ENCODE results near the gene PROSER2.

PROSER2 gene

GRCh38 chr10:11841375-11841774, 18.2 kb downstream of the PROSER2 start:
- no peak for DNase-seq
- Mint-ChIP-seq H3K4me1 (peaks cover 13% of the 10 kb centered on the region), H3K9me3 (no peaks in the 10 kb centered on the region), H3K36me3 (ENCODE audit: low read depth) (no peaks in the 10 kb centered on the region), H3K27ac (no peak overlapping the region), H3K4me3 (no peak overlapping the region), H3K27me3 (ENCODE audit: low read depth, poor library complexity) (no peaks in the 10 kb centered on the region)
- TF ChIP-seq, protein P1, sequence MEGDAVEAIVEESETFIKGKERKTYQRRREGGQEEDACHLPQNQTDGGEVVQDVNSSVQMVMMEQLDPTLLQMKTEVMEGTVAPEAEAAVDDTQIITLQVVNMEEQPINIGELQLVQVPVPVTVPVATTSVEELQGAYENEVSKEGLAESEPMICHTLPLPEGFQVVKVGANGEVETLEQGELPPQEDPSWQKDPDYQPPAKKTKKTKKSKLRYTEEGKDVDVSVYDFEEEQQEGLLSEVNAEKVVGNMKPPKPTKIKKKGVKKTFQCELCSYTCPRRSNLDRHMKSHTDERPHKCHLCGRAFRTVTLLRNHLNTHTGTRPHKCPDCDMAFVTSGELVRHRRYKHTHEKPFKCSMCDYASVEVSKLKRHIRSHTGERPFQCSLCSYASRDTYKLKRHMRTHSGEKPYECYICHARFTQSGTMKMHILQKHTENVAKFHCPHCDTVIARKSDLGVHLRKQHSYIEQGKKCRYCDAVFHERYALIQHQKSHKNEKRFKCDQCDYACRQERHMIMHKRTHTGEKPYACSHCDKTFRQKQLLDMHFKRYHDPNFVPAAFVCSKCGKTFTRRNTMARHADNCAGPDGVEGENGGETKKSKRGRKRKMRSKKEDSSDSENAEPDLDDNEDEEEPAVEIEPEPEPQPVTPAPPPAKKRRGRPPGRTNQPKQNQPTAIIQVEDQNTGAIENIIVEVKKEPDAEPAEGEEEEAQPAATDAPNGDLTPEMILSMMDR (IDR thresholded peaks at IDR 0.05): no peak

GRCh38 chr10:11842411-11842810, 19.3 kb downstream of the PROSER2 start:
- Mint-ChIP-seq H3K27ac (no peak overlapping the region), H3K9me3 (no peaks in the 10 kb centered on the region), H3K27me3 (ENCODE audit: low read depth, poor library complexity) (peaks cover 3% of the 10 kb centered on the region), H3K36me3 (ENCODE audit: low read depth) (no peaks in the 10 kb centered on the region), H3K4me1 (peaks cover 16% of the 10 kb centered on the region), H3K4me3 (no peak overlapping the region)
- no peak for DNase-seq
- TF ChIP-seq, protein P1 (IDR thresholded peaks at IDR 0.05): no peak

DNA sequence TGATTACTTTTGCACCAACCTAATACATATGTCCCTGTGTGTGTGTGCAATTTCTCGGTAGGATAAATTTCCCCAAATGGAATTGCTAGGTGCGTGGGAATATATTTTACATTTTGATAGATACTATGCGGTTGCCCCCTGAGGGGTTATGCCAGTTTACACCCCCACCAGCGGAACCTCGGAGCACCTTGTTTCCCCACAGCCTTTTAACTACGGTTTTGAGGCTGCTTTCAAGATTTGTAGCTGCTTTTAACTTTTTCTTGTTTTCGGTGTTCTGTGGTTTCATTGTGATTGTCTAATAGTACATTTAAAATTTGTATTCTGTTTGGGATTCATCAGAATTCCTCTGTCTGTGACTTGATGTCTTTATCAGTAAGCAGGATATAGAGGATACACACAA, 22.0 kb downstream of the PROSER2 start:
- DNase-seq: no peak
- Mint-ChIP-seq H3K36me3 (ENCODE audit: low read depth) (no peaks in the 10 kb centered on the region), H3K27me3 (ENCODE audit: low read depth, poor library complexity) (peaks cover 4% of the 10 kb centered on the region), H3K4me1 (peaks cover 30% of the 10 kb centered on the region), H3K27ac (peak overlapping the region; percentile 43), H3K4me3 (no peak overlapping the region), H3K9me3 (no peaks in the 10 kb centered on the region)
- TF ChIP-seq, protein P1 (IDR thresholded peaks at IDR 0.05): no peak

GRCh38 chr10:11846542-11846941, 23.4 kb downstream of the PROSER2 start:
- no peak for DNase-seq

DNA sequence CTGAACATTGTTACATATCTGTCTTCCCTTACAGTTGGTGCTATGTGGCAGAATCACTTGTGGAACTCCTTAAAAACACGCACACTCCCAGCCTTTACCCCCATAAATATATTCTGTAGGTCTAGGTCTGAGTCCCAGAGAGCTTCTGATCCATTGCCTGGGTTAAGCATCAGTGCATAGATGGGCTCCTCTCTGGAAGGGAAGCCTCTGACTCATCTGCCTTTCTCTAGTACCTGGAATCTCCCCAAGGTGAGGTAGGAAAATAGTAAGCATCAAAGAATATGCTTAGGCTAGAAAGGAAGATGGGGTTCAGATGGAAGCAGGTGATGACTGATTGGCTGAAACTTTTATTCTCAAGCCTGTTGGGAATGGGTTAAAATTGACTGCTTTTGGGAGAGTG, 26.1 kb downstream of the PROSER2 start:
- TF ChIP-seq, protein P1 (IDR thresholded peaks at IDR 0.05): no peak
- Mint-ChIP-seq H3K27me3 (ENCODE audit: low read depth, poor library complexity) (peaks cover 4% of the 10 kb centered on the region), H3K36me3 (ENCODE audit: low read depth) (peaks cover 6% of the 10 kb centered on the region), H3K4me3 (no peak overlapping the region), H3K9me3 (no peaks in the 10 kb centered on the region), H3K27ac (no peak overlapping the region), H3K4me1 (peaks cover 26% of the 10 kb centered on the region)
- no peak for DNase-seq

More at GRCh38 chr10:11846542-11846941, 23.4 kb downstream of the PROSER2 start:
- H3K27me3 Mint-ChIP-seq (ENCODE audit: low read depth, poor library complexity): peaks cover 4% of the 10 kb centered on the region
- H3K36me3 Mint-ChIP-seq (ENCODE audit: low read depth): no peaks in the 10 kb centered on the region
- no peaks in the 10 kb centered on the region for H3K9me3 Mint-ChIP-seq
- H3K4me1 Mint-ChIP-seq: peaks cover 31% of the 10 kb centered on the region
- TF ChIP-seq, protein P1 (IDR thresholded peaks at IDR 0.05): no peak
- no peak overlapping the region for H3K4me3 Mint-ChIP-seq
- no peak overlapping the region for H3K27ac Mint-ChIP-seq

DNA sequence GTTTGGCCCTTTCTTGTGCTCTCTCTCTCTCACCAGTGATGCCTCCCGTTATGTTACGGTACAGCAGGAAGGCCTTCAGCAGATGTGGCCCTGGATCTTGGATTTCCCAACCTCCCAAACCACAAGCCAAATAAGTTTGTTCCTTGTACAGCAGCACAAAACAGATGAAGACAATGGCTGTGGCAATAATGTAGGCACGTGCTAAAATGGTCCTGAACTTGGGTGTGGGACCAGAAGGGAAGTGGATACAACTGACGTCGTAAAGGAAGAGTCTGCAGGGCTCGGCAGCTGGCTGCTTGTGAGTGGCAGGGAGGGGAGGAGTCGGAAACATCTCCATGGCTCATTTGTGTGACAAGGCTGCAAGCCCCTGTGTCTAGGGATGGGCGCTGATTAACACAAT, 26.8 kb downstream of the PROSER2 start:
- peaks cover 26% of the 10 kb centered on the region for H3K4me1 Mint-ChIP-seq
- peaks cover 6% of the 10 kb centered on the region for H3K36me3 Mint-ChIP-seq (ENCODE audit: low read depth)
- TF ChIP-seq, protein P1 (IDR thresholded peaks at IDR 0.05): no peak
- peaks cover 4% of the 10 kb centered on the region for H3K27me3 Mint-ChIP-seq (ENCODE audit: low read depth, poor library complexity)
- H3K4me3 Mint-ChIP-seq: no peak overlapping the region
- no peaks in the 10 kb centered on the region for H3K9me3 Mint-ChIP-seq
- H3K27ac Mint-ChIP-seq: no peak overlapping the region
- no peak for DNase-seq
